GM18867 (cell line): ENCODE data around the gene CLTCL1.
"Not testable (repeated sequence)": the region's sequence is repeated elsewhere in the genome, so short reads cannot be mapped to it uniquely, and the experiment has no call there.

Source experiments
- ATAC-seq: cut with Tn5 transposase; IDR thresholded peaks from one replicate; pipeline ENCODE4 v1.9.1; 2021; ENCODE audit warnings: mild to moderate bottlenecking, moderate library complexity; ENCODE audit not compliant: unreplicated experiment

Gene CLTCL1

DNA sequence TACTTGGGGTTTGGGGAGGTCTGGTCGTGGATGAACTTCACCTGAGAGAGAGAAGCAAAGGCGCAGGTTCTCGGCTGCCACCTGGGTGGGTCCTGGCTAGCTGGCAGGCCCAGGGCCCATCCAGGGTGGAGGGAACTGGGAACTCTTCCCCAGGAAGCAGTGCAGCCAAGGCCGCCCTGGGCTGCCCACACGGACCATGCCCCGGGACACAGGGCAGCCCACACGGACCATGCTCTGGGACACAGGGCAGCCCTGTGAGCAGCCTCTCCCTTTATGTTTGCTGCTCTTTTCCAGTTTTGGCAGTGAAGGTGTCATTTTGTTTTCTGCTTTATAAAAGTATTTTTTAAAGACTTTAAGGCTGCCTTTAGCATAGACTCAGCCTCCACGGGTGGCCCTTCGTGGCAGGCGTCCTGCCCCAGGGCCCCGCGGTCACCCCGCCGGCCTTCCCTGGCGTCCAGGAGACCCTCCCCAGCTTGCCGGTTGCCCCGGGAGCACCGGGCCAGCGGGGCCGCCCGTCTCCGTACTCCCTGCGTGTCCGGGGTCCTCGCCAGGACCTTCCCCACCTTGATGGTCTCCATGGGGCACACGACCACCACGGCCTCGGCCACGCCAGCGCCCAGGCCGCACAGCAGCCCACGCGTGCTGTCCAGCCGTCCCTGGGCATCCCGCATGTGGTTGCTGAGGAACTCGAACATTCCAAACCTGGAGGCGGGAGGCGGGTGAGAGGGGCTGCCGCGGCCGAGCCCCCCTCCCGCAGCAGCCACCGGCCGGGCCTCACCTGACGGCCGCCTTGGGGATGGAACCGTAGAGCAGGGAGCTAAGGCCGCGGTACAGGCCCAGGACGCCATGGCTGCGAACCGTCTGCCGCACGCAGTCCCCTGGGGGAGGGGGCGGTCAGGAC is 114.1 kb downstream of the CLTCL1 start:
- no peak for ATAC-seq

DNA sequence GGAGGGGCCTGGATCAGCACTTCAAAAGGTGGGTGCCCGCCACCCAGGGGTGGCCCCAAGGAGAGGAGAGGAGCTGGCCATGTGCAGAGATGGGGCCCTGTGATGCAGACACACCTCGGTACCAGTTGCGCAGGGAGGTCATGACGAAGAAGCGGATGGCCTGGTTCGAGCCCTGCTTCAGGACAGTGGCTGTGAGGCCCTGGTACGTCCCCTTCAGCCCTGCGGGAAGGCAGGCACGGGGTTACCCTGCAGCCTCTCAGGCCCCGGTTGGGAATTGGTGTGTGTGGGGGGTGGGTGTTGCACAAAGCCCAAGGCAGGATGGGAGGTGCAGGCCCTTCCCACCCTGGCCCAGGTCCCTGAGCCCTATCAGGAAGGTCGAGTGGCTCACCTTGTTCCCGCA is 114.8 kb downstream of the CLTCL1 start:
- no peak for ATAC-seq

DNA sequence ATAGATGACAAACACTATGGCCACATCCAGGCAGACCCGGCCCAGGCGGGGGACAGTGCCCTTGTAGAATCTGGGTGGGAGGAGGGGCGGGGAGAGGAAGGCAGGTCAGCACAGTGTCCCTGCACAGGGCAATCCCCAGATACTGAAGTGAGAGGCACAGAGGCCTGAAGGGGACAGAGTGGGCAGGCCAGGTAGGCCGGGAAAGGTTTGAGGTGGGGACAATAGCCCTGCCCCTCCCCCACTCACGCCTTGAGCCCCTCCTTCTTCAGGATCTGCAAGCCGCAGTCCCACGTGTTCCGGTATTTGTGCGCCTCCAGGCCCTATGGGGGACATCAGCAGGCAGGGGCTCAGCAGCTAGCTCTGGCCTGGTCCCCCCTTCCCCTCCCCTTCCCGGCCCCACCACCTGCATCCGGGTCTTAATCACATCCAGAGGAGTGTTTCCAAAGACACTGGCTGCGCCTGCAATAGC is 115.3 kb downstream of the CLTCL1 start:
- no peak for ATAC-seq

DNA sequence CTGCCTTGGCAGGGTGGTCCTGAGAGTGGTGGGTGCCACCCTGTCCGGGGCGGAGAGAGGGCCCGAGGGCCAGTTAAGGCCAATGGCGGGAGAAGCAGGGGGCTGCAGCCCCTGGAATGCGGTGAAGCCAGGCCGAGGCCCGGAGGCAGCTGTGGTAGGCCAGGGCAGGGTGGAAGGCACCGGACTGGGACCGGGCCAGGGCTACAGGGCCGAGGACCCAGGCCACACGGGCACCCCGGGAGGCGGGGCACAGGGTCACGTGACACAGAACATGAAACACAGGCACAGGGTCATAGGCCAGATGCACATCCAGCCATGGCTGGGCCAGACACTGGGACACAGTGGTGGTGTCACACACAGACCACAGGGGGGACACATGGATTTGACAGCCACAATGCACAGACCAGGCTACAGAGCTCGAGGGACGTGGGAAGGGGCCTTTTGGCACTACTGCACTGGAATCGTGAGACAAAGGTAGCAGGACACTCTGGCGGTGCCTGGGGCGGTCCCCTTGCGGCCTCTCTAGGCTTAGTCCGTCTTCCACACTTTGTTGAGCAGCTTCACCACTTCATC is 115.8 kb downstream of the CLTCL1 start:
- ATAC-seq, result no peak

DNA sequence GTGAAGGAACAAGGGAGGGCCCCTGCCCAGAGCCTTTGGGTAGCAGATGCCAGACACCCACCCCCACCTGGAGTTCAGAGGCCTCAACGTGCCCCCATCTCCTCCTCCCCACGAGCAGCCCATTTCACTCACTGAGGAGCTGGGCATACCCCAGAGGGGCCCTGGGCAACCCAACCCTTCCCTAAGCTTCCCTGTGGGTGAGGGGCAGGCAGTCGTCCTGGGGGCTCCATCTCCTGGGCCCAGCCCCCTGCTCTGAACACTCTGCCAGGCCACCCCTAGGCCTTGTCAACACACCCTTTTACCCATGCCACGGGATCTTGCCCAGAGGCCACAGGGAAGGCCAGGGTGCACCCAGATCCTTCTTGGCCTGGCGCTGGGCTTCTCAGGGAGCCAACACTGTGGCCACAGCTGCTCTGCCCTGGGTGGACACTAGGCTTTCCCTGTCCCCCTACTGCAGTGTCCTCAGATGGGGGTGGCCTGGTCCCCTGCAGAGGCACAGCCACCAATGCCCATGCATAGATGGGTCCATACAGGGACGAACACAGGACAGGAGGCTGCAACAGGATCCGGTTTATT is 116.4 kb downstream of the CLTCL1 start:
- no peak for ATAC-seq

DNA sequence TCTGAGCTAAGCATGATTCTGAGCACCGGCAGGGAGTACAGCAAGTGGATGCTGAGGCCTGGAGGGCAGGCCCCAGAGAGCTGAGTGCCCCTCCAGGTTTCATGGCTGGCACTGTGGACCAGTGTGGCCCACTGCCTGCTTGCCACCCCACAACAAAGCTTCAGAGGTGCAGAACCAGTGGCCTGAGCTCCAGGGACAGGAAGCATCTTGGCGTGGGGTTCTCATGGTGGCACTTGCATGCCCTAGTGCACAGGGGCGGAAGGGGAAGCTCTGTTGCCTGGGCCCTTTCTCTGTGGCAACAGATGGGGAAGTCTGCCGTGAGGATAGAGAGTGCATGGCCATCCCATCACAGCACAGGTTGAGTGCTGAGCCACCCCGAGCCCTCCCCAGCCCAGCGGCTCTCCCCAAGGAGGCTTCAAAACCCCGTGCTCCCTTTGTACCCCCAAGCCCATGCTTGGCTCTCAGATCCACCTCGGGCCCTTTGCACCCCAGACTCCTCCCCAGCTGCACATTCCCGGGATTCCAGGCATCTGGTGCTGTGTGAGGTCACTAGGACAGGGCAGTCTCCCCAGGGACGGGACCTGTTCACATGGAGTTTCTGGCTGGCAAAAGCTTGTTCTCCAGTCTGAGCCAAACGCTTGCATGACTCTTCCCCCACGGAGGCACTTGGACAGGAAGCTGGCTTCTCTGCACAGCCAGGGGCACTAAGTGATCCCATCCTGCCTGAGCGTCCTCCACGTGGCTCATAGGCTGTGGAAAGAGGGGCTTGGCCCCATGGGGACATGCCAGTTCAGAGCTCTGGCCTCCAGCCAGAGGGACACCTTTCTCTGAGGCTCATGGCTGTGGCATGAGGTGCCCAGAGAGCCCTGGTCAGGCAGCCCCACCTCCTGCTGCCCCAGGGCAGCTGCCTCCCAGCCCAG is 117.2 kb downstream of the CLTCL1 start:
- no peak for ATAC-seq

DNA sequence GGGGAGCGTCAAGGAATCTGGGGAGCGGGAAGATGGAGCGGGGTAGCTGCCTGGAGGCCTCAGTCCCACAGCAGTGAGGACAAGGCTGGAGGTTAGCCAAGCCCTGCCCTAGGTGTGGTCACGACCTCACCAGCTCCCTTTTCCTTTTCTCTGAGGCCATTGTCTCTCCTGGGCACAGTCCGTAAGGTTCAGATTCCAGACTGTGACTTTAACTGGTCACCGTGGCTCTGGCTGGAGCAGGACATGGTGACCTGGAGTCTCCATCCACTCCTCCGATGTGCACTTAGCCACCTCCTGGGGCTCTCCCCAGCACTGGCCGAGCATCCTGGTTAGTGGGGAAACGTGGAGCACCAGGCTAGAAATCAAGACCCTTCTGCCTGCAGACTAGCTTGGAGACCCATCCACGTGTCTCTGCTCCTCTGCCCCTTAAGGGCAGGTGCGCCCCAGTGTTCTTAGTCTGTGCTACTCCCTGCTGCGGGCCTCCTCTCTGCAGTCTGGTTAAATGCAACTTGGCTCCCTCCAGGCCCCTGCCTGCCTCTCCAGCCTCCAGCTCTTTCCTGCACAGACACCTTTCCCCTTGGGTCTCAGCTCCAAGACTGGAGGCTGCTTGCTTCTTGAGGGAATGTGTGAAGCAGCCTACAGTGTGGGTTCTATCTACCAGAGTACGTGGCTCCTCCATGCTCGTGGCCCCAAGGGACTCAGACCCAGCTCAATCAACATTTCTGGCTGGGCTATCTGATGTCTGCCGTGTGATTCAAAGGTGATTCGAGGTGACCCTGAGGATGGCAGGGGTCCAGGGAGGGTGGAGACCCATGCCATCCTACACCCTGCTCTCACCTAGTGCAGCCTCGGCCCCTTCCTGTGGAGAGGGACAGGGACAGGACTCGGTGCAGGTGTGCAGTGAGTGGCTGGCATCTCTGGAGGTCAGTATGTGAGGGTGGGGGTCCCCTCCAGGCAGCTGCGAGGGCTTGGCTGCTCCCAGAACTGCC is 118.2 kb downstream of the CLTCL1 start:
- no peak for ATAC-seq

DNA sequence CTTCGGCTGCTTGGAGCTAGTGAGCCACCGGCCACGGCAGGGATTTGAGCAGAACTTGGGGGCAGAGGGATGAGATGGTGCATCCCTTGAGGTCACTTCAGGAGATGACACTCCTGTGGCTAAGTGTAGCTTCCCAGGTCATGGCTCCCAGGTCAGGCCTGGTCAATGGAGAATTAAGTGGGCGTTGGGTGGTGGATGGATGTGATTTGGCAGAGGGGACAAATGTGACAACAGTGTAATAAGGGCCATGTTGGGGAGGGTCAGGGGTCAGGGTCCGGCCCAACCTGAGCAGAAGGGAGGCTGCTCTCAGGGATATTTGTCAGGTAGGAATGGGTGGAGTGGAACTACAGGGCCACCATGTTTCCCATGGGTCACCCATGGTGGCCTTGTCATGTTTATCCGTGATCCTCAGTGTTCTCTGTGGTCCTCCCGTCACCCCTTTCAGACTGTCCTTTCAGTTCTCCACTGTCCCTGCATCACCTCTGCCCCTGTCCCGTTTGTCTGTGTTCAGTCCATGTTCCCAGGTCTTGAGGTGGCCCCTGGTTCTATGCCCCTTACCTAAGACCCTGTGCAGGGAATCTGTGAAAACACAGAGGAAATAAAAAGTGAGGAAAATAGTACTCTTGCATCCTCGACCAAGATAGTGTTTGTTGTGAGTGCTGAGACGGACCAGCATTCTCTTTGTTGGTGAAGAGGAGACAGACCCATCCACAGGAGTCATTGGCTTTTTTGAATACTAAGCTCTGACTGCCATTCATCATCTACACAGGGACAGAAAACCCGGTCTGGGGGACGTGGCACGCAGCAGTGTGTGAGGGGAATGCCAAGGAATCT is 119.1 kb downstream of the CLTCL1 start:
- no peak for ATAC-seq

DNA sequence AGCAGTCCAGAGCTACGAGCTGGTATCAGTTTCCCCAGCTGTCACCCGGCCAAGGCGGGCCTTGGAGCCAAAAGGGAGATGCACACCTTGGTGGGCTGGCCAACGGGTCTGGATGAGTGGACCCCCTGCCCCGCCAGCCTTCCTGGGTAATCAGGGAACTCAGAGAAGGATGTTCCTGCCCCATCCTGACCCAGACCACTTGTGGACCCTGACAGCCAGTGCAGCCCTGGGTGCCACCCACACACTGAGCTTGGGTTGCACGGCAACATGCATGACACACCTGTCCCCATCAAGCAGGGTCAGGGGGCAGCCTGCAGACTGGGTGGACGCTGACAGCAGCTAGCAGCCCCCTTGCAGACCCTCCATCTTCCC is 121.6 kb downstream of the CLTCL1 start:
- no peak for ATAC-seq

DNA sequence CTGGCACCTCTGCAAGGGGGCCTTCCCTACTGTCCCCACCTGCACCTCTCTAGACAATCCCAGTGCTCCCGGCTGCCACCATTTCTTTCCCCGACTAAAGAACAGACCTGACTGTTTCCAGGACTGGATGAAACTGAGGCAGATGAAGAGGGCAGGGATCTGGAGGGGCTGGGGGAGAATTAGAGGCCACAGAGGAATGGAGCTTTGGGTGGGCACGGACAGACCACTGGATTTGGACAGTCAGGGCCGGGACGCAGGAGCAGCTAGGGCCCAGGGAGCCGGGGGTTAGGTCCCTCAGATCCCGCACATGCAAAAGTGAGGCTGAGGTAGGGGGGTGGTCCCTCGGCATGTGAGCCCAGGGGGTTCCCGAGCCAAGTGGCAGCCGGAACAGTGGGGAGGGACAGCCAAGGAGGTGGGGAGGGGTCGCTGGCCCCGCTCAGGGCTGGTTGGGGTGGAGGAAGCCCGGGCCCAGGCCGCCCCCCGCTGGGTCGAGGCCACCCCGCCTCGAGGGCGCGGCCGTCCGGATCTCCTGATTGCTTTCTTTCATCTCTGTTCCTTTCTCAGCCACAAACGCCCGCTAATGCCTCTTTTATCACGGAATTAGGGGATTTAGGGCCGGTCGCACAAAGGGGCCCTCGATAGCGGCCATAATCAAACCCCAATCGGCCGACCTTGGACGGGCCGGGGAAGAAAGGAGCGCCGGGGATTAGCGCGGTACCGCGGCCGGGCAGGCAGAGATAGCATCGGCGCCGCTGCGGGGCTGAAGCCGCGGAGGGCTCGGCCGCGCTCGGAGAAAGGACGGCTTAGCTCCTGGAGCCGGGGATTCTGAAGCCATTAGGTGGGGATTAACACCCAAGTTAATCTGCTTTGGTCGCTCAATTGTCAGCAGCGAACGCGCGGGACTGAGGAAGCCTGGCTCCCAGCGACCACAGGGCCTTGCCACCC is 122.2 kb downstream of the CLTCL1 start:
- ATAC-seq, result no peak

DNA sequence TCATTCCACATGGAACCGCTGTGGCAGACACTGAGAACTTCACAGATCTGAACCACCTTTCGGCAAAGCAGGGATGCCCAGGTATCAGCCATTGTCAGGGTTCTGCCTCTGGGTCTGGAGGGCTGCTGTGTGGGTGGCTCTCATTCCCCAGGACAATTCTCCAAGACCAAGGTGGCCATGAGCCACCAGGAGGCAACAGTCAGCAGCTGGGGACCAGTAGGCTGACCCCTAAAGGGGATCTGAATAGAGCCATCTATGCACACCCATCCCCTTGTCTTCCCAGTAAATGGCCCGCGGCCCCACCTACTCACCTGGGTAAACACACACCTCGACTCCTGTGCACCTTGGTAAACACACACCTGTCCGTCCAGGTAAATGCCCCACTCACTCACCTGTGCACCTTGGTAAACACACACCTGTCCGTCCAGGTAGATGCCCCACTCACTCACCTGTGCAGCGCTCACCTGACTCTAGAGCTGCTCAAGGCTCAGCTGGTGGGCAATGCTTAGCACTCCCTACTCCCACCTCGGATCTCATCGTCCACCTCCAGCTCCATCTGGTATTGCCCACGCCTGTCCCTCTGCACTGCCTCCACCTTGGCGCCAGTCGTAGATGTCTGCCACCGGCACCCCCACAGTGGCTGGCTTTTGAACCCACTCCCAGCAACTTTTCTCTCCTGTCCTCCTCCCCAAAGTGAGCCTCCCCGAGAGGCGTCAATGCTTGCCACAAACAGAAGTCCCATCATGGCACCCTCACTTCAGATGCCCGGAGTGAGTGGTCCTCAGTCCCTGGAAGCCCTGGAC is 123.2 kb downstream of the CLTCL1 start:
- no peak for ATAC-seq

DNA sequence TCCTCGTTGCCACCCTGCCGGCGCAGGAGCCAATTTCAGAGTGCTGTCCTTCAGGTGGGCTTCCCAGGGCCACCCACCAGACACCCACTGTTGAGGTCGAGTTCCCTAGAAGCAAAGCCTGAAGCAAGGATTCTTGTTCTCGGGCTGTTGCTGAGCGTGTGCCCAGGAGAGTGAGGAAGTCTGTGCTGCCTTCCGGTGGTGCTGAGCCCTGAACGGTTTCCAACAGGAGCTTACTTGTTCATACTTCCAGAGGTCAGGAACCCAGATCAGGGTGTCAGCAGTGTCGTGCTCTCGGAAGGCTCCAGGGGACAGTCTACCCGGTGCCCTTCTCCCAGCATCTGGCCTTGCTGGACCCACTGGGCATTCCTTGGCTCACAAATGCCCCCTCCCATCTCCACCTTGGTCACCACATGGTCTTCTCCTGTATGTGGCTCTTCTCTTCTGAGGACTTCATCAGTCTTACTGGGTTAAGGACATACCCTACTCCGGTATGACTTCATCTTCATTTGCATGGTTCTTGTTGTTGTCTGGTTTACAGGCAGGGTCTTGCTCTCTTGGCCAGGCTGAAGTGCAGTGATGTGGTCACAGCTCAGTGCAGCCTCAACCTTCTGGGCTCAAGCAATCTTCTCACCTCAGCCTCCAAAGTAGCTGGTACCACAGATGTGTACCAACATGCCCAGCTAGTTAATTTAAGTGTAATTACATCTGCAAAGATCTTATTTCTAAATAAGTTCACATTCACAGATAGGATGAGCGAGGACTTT is 124.2 kb downstream of the CLTCL1 start:
- ATAC-seq, result no peak

DNA sequence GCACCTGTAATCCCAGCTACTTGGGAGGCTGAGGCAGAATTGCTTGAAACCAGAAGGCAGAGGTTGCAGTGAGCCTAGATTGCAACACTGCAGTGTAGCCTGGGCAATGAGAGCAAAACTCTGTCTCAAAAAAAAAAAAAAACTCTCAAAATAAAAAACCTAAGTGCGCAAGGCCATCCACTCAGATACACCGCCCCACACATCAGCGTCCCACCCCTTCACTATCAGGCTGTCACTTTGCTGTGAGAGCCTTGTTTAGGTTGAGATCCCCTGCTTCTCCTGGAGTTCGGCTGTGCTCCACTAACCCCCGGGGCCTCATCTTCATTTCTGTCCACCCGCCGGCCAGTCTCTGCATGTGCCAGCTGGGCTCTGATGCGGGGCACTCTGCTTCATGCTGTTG is 125.1 kb downstream of the CLTCL1 start:
- ATAC-seq, result no peak

DNA sequence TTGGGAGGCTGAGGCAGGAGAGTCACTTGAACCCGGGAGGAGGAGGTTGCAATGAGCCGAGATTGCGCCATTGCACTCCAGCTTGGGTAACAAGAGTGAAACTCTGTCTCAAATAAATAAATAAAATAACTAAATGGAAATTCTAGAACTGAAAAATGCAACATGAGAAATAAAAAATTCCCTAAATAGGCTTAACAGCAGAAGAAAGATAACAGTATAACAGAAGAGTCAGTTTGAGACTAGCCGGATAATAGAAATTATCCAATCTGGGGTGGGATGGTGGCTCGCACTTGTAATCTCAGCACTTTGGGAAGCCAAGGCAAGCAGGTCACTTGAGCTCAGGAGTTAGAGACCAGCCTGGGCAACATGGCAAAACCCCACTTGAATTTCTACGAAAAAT is 127.1 kb downstream of the CLTCL1 start:
- no peak for ATAC-seq

DNA sequence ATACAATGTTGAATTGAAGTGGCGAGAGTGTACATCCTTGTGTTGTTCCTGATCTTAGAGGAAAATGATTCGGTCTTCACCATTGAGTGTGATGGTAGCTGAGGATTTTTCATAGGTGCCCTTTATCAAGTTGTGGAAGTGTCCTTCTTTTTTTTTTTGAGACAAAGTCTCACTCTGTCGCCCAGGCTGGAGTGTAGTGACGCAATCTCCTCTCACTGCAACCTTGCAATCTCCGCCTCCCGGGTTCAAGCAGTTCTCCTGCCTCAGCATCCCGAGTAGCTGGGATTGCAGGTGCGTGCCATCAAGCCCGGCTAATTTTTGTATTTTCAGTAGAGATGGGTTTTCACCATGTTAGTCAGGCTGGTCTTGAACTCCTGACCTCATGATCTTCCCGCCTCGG is 132.9 kb downstream of the CLTCL1 start:
- not testable (repeated sequence) for ATAC-seq

DNA sequence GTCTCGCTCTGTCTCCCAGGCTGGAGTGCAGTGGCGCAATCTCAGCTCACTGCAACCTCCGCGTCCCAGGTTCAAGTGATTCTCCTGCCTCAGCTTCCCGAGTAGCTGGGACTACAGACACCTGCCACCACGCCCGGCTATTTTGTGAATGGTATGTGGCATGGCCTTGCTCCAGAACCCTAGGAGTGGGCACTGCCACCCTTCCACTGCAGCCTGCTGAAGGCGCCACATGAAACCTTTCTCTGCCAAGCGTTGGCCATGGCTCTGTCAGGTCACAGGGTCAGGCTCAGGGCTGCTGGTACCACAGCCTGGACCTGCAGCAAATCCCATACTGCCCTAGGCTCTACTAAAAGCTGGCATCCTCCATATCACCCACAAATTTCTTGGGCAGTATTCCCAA is 135.4 kb downstream of the CLTCL1 start:
- ATAC-seq, result not testable (repeated sequence)
